Stimulated activated CD4-positive, alpha-beta T cell treated with anti-CD3 and anti-CD28 coated beads, Interleukin-1b, Interleukin-23, amount 100 ng/mL, for 24 hours (primary cell): ENCODE measurements around the gene C16orf87.
A peak's percentile ranks its signal among the peaks of the same experiment; 100 is the strongest.
"Not testable (repeated sequence)": the region's sequence is repeated elsewhere in the genome, so short reads cannot be mapped to it uniquely, and the experiment has no call there.

Experiments used
- DNase-seq, 4 experiments: peaks; one replicate each; pipeline ENCODE4 v3.0.0-alpha.2; 2020; ENCODE audit warnings: low read depth in 4 of 4, low spot score in 1 of 4

C16orf87 gene

GRCh38 chr16:46830902-46831647 is at the start of gene C16orf87:
TSS of gene C16orf87 (minus strand) at chr16:46831180. CDS start at chr16:46831149, 31 bp downstream.
- DNase-seq = peak; percentile 77 to 85 (median 82)

- no peak for DNase-seq
These were observed 44.3 kb upstream of the C16orf87 start for GRCh38 chr16:46875243-46875642.

- no peak for DNase-seq
These were observed 42.2 kb upstream of the C16orf87 start for GRCh38 chr16:46873201-46873600.

DNA sequence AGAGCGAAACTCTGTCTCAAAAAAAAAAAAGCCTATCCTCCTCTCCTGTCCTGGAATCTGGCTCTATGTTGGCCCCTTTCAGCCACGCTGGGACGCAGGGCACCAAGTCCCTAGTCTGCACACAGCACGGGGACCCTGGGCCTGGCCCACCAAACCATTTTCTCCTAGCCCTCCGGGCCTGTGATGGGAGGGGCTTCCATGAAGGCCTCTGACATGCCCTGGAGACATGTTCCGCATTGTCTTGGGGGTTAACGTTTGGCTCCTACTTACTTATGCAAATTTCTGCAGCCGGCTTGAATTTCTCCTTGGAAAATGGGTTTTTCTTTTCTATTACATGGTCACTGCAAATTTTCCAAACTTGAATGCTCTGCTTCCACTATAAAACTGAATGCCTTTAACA is 40.6 kb upstream of the C16orf87 start:
- DNase-seq = no peak

DNA sequence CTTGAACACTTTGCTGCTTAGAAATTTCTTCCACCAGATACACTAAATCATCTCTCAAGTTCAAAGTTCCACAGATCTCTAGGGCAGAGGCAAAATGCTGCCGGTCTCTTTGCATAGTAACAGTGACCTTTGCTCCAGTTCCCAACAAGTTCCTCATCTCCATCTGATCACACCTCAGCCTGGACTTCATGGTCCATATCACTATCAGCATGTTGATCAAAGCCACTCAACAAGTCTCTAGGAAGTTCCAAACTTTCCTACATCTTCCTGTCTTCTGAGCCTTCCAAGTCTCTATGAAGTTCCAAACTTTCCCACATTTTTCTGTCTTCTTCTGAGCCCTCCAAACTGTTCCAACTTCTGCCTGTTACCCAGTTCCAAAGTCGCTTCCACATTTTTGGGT is 37.9 kb upstream of the C16orf87 start:
- not testable (repeated sequence) for DNase-seq

DNA sequence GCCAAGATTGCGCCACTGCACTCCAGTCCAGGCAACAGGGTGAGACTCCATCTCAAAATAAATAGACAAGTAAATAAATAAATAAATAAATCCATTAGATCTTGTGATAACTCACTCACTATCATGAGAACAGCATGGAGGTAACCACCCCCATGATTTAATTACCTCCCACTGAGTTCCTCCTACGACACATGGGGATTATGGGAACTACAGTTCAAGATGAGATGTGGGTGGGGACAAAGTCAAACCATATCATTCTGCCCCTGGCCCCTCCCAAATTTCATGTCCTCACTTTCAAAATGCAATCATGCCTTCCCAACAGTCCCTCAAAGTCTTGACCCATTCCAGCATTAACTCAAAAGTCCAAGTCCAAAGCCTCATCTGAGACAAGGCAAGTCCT is 36.5 kb upstream of the C16orf87 start:
- DNase-seq = not testable (repeated sequence)

DNA sequence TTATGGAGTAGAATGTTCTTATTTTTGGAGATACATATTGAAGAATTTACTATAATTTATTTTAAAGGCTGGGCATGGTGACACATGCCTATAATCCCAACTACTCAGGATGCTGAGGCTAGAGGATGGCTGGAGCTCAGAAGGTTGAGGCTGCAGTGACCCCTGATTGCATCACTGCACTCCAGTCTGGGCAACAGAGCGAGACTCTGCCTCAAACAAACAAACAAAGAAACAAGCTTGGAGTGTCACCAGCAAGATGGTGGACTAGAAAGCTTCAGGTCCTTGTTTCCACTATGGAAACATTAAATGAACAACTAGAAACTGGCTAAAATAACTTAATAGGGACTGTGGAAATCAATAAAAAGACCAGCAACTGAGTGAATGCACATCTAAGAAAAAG is 35.3 kb upstream of the C16orf87 start:
- no peak for DNase-seq

DNA sequence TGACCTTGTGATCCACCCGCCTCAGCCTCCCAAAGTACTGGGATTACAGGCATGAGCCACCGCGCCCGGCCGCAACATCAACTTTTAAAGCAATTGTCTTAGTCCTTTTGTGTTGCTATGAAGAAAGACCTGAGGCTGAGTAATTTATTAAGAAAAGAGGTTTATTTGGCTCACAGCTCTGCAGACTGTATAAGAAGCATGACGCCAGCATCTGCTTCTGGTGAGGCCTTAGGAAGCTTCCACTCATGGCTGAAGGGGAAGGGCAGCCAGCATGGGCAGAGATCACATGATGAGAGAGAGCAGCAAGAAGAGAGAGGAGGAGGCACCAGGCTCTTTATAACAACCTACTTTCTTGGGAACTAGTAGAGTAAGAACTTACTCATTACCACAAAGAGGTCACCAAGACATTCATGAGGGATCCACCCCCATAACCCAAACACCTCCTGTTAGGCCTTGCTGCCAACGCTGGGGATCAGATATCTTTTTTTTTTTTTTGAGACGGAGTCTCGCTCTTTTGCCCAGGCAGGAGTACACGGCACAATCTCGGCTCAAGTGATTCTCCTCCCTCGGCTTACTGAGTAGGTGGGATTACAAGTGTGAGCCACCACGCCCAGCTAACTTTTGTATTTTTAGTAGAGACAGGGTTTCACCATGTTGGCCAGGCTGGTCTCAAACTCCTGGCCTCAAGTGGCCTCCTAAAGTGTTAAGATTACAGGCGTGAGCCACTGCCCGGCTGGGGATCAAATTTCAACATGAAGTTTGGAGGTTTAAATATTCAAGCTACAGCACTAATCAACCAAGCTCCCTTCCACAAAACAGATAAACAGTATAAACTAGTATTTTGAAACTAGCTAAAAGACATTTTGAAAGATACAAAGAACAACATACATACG is 31.8 kb upstream of the C16orf87 start:
- no peak for DNase-seq

- peak in 2 of 4 experiments; percentile 14 to 42 for DNase-seq
These were observed 28.8 kb upstream of the C16orf87 start for GRCh38 chr16:46859719-46860152.

DNA sequence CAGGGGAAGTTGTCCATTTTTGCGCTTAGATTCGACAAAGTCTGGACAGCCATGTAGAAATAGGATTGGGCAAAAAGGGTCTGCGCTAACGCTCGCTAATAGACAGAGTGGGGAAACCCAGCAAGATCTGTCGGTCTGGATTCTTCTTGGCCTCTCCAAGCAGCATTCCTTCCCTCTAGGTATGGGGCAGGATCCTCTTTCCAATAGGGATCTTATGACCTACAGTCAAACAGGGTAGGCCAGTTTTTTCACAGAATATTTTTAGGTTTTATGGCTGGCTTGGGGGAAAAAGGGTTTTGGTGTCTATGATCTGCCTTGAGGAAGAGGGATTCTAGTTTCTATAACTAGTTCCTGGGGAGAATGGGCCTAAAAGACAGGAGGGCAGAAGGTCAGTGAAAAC is 27.2 kb upstream of the C16orf87 start:
- no peak for DNase-seq

DNA sequence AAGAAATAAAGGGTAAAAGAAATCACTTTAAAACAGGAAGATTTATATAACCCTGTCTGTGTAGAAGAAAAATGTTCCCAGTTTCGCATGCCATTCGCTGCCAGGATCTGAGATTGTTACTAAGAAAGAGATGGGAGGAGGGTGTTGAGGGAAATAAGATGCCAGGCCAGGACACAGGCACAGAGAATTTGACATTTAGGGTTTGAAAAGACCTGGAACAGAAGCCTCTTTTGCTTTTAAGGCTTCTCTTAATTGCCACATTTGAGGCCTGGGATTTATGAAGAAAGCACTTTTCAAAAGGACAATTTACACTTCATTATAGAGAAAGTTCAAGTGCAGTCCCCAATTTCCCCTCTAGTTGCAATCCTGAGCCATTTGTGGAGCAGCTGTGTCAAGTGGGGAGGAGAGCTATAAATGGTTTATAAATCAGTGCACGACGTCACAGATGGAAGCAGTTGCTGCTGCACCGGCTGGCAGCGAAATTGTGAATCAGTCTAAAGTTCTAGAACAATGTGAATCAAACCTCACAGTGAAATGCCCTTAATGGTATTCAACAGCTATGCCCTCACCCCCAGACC is 26.5 kb upstream of the C16orf87 start:
- no peak for DNase-seq

- DNase-seq = no peak
These were observed 24.4 kb upstream of the C16orf87 start for GRCh38 chr16:46855389-46855788.

DNA sequence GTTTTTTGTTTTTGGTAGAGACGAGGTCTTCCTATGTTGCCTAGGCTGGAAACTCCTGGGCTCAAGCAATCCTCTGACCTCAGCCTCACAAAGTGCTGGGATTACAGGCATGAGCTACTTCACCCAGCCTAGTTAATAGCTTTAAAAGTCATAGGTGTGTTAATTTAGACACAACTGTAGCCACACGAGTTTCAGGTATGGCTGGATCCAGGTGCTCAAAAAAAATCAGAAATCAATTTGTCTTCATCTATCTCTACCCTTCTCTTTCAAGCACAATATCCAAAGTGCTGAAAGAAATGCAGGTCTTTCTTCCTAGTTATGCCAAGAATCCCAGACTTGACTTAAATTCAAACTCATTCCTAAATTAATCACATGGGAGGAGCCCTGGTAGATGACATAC is 23.9 kb upstream of the C16orf87 start:
- DNase-seq = no peak

GRCh38 chr16:46853713-46854443 is 22.9 kb upstream of the C16orf87 start:
- peak in 2 of 4 experiments; percentile 28 to 47 for DNase-seq

- no peak for DNase-seq
These were observed 21.1 kb upstream of the C16orf87 start for GRCh38 chr16:46852130-46852529.

DNA sequence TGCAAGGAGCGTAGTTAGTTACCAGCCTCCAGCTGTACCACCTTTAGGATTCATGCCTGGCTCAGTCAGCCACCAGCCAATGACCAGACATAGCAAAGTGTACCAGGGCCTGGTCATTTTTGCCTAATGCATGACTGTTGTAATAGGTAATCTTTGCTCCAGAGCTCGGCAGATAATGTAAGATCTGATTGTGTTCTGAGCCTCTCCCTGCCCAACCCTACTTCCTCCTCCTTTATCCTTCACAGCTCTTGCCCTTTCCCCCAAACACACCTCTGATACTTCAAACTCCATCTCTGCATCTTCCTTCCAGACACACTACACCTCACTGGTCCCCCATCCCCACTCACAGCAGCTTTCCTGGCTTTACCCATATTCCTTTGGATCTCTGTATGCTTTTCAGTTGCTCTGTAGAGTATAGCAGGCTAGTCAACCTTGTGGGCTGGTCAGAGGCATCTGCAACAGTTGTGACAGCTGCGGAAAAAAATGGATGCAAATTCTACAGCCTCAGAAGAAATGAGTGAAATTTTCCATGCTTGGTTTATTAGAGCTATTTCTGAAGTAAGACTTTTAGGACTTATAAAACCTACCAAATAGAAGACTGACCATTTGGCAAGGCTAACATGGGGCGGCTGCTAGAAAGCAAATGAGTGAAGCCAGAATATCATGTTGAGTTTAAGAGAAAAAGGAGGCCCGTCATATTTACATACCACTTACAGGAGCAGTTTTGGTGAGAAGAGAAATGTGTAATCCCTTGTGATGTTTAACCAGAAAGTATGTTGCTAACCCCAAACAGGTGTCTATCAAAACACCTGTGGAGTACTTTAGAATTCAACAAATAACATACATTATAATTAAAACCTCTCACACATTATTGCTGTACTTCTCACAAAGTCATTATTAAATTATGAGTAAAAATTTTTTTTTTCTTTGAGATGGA is 19.9 kb upstream of the C16orf87 start:
- DNase-seq = no peak

DNA sequence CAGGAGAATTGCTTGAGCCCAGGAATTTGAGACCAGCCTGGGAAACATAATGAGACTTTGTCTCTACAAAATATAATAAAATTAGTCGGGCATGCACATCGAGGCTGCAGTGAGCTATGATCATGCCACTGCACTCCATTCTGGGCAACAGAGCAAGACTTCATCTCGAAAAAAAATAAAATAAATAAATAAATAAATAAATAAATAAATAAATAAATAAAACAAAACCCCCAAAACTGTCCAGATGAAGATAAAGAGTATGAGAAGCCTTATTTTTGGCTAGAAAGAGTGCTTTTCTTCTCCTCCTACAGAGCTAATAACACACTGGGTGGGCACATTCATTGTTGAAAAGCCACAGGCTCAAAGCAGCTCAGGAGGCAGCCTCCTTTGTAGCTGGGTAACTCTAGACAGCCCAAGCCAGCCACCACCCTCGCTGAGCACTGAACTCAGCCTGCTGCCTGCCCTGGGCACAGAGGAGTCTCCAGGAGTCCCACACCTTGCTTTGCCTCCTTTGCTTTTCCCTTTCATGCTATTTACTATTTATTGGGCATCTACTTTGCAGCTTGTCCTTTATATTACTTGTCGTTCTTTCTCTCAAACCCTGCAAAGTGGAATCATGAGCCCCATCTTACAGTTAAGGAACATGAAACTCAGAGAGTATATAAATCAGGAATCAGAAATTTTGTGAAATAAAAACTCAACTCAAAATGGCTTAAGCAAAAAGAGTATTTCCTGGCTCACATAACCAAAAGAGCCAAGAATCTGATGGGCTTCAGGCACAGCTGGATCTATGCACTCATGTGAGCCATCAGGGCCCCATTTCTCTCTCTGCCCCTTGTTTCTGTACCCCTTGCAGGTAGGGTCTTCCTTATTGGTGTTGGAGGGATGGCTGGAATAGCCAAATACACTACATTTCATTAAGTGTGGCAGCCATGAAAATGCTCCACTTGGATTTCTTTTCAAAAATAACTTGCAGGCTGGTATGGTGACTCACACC is 18.1 kb upstream of the C16orf87 start:
- no peak for DNase-seq

DNA sequence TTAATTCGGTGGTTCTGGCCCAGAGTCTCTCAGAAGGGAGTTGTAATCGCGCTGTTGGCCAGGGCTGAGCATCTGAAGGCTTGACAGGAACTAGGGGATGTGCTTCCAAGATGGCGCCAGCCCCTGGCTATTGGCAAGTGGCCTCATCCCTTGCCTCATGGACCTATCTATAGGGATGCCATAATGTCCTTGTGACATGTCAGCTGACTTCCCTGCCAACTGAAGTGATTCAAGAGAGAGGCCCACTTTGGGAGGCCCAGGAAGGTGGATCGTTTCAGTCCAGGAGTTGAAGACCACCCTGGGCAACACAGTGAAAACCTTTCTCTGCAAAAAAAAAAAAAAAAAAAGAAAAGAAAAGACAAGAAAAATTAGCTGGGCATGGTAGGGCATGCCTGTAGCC is 15.0 kb upstream of the C16orf87 start:
- no peak for DNase-seq

DNA sequence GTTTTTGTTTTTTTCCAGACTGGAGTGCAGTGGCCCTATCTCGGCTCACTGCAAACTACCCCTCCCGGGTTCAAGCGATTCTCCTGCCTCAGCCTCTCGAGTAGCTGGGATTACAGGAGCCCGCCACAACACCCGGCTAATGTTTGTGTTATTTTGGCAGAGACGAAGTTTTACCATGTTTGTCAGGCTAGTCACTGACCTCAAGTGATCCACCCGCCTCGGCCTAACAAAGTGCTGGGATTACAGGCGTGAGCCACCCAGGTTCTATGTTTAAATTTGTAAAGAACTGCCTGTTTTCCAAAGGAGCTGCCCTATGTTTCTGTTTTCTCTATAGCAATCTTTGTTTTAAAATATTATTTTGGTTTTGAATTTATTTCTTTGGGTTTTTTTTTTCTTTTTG is 13.8 kb upstream of the C16orf87 start:
- no peak for DNase-seq
